HepG2 (cell line): ENCODE measurements around the gene ZNF341. TPM values are rescaled to one million over a fixed set of nuclear protein-coding genes. Genes with fewer than 3 reads are reported as not detected.

Source experiments
- AGO1 ChIP-seq: fragments of 200-400 bp; formaldehyde crosslinking; IDR thresholded peaks from 2 replicates; pipeline ENCODE4 v1.6.1; 2017; ENCODE audit warnings: mild to moderate bottlenecking, low read depth, low read length, moderate library complexity; ENCODE audit not compliant: poor library complexity, severe bottlenecking
- ARID2 ChIP-seq: sonication (generic); formaldehyde crosslinking; IDR thresholded peaks from 2 replicates; pipeline ENCODE4 v1.8.1; 2022; ENCODE audit warnings: mild to moderate bottlenecking, missing genetic modification reagents, borderline replicate concordance
- BCL6 ChIP-seq: IDR thresholded peaks from 2 replicates; pipeline ENCODE4 v1.6.1; 2016; ENCODE audit warnings: missing genetic modification reagents, missing compliant biosample characterization
- CBX5 ChIP-seq: sonication (generic); formaldehyde crosslinking; IDR thresholded peaks from 2 replicates; pipeline ENCODE4 v1.4.0; 2020; ENCODE audit warnings: missing genetic modification reagents, borderline replicate concordance
- DR1 ChIP-seq: sonication (generic); formaldehyde crosslinking; IDR thresholded peaks from 2 replicates; pipeline ENCODE4 v1.8.0; 2021; ENCODE audit warnings: mild to moderate bottlenecking, missing genetic modification reagents, inconsistent platforms
- EZH2 ChIP-seq: conservative IDR thresholded peaks from 2 replicates; pipeline ENCODE4 v1.6.1; 2012; ENCODE audit warnings: mild to moderate bottlenecking, low read depth, low read length, moderate library complexity
- FOSL1 ChIP-seq: sonication (generic); formaldehyde crosslinking; IDR thresholded peaks from 2 replicates; pipeline ENCODE4 v1.9.0; 2021; ENCODE audit warnings: missing genetic modification reagents, borderline replicate concordance
- GZF1 ChIP-seq: sonication (generic); formaldehyde crosslinking; IDR thresholded peaks from 2 replicates; pipeline ENCODE4 v1.5.1; 2020; ENCODE audit warnings: mild to moderate bottlenecking, missing genetic modification reagents
- NFKB2 ChIP-seq: sonication (generic); formaldehyde crosslinking; IDR thresholded peaks from 2 replicates; pipeline ENCODE4 v1.4.0; 2020; ENCODE audit warnings: missing genetic modification reagents, borderline replicate concordance
- NFRKB ChIP-seq: fragments of 450-650 bp; IDR thresholded peaks from 2 replicates; pipeline ENCODE4 v1.6.1; 2017
- NFYB ChIP-seq: sonication (generic); formaldehyde crosslinking; IDR thresholded peaks from 2 replicates; pipeline ENCODE4 v1.4.0; 2020; ENCODE audit warnings: missing genetic modification reagents
- PAX8 ChIP-seq: sonication (generic); formaldehyde crosslinking; IDR thresholded peaks from 2 replicates; pipeline ENCODE4 v1.8.0; 2022; ENCODE audit warnings: mild to moderate bottlenecking, missing genetic modification reagents, borderline replicate concordance
- SP1 ChIP-seq, 2 experiments: fragments of 450-650 bp in 1 of 2; sonication (generic) in 1 of 2; formaldehyde crosslinking in 1 of 2; IDR thresholded peaks; 2 replicates each; pipeline versions ENCODE4 v1.4.0 to v1.6.1; 2016 to 2020; ENCODE audit warnings: missing genetic modification reagents in 1 of 2
- STAG1 ChIP-seq: sonication (generic); formaldehyde crosslinking; IDR thresholded peaks from 2 replicates; pipeline ENCODE4 v1.4.0; 2020; ENCODE audit warnings: missing genetic modification reagents
- TARDBP ChIP-seq: sonication (generic); formaldehyde crosslinking; IDR thresholded peaks from 2 replicates; pipeline ENCODE4 v1.8.0; 2022; ENCODE audit warnings: mild to moderate bottlenecking, missing genetic modification reagents
- TBX2 ChIP-seq: sonication (generic); formaldehyde crosslinking; IDR thresholded peaks from 2 replicates; pipeline ENCODE4 v1.5.0; 2020; ENCODE audit warnings: missing genetic modification reagents, mild to moderate bottlenecking, borderline replicate concordance
- TFDP2 ChIP-seq: sonication (generic); formaldehyde crosslinking; IDR thresholded peaks from 2 replicates; pipeline ENCODE4 v1.4.0; 2020; ENCODE audit warnings: missing genetic modification reagents
- TOPORS ChIP-seq: sonication (generic); formaldehyde crosslinking; IDR thresholded peaks from 2 replicates; pipeline ENCODE4 v1.8.0; 2023; ENCODE audit warnings: mild to moderate bottlenecking, missing genetic modification reagents
- TRAFD1 ChIP-seq: sonication (generic); formaldehyde crosslinking; IDR thresholded peaks from 2 replicates; pipeline ENCODE4 v1.5.1; 2020; ENCODE audit warnings: missing genetic modification reagents, mild to moderate bottlenecking, borderline replicate concordance
- ZFP90 ChIP-seq: sonication (generic); formaldehyde crosslinking; IDR thresholded peaks from 2 replicates; pipeline ENCODE4 v1.8.0; 2022; ENCODE audit warnings: missing genetic modification reagents, mild to moderate bottlenecking, inconsistent platforms, borderline replicate concordance
- ZGPAT ChIP-seq: IDR thresholded peaks from 2 replicates; pipeline ENCODE4 v1.6.1; 2016; ENCODE audit warnings: mild to moderate bottlenecking
- ZNF124 ChIP-seq: sonication (generic); formaldehyde crosslinking; IDR thresholded peaks from 2 replicates; pipeline ENCODE4 v1.4.0; 2020; ENCODE audit warnings: missing genetic modification reagents
- ZNF292 ChIP-seq: sonication (generic); formaldehyde crosslinking; IDR thresholded peaks from 2 replicates; pipeline ENCODE4 v1.8.1; 2022; ENCODE audit warnings: mild to moderate bottlenecking, low read depth, missing genetic modification reagents, borderline replicate concordance
- ZNF619 ChIP-seq: sonication (generic); formaldehyde crosslinking; IDR thresholded peaks from 2 replicates; pipeline ENCODE4 v1.4.0; 2020; ENCODE audit warnings: mild to moderate bottlenecking, missing genetic modification reagents
- ZNF691 ChIP-seq: sonication (generic); formaldehyde crosslinking; IDR thresholded peaks from 2 replicates; pipeline ENCODE4 v1.4.0; 2020; ENCODE audit warnings: missing genetic modification reagents, low read depth, mild to moderate bottlenecking, borderline replicate concordance
- ZNF773 ChIP-seq: sonication (generic); formaldehyde crosslinking; IDR thresholded peaks from 2 replicates; pipeline ENCODE4 v1.4.0; 2020; ENCODE audit warnings: missing genetic modification reagents, borderline replicate concordance
- polyA plus RNA-seq, 8 experiments: library from polyadenylated mRNA; depleted of rRNA in 3 of 8; stranded (reverse) in 7 of 8; unstranded in 1 of 8; fragments of >200 nt; fragmentation: Illumina TruSeq in 4 of 8; extraction: Trizol in 4 of 8; gene quantifications; 2 replicates each; pipeline versions ENCODE4 v1.2.1 to v1.2.3, GENCODE V29; 2011 to 2016; ENCODE audit warnings: low read depth in 4 of 8, missing spikeins in 1 of 8, mixed read lengths in 1 of 8; ENCODE audit not compliant: insufficient read depth in 1 of 8
- total RNA-seq, 5 experiments: library from RNA; depleted of rRNA; stranded (reverse); fragments of >200 nt; fragmentation: Illumina TruSeq; extraction: Trizol; gene quantifications; 2 replicates each; pipeline ENCODE4 v1.2.3, GENCODE V29; 2016; ENCODE audit warnings: low read depth in 1 of 5

ZNF341 gene
- total and polyA plus RNA-seq, 2 of the 13 experiments (the other 11 are each of a cell fraction or from before 2014, with no cell fraction given) = 1.1 to 2.2 TPM

GRCh38 chr20:33710681-33711445, 20.9 kb upstream of the ZNF341 start (continued):
- TF ChIP-seq ZNF773 (CRISPR knock-in tag) (no peak), ZNF691 (no peak), CBX5 (CRISPR knock-in tag) (no peak), AGO1 (no peak), ZNF292 (CRISPR knock-in tag) (peak; percentile 23; the same call in 1 of the 2 replicates), BCL6 (0 out of 2 replicates have a peak, but pooled peaks have one; percentile 24), SP1 (IDR thresholded peaks at IDR 0.05) (no peak), SP1 (CRISPR knock-in tag; IDR thresholded peaks at IDR 0.05) (no peak), FOSL1 (no peak), STAG1 (no peak), TFDP2 (CRISPR knock-in tag) (no peak), ARID2 (CRISPR knock-in tag) (no peak), PAX8 (CRISPR knock-in tag) (no peak), NFYB (CRISPR knock-in tag) (no peak), EZH2 (no peak), TOPORS (CRISPR knock-in tag) (no peak), NFKB2 (CRISPR knock-in tag) (no peak), TARDBP (CRISPR knock-in tag) (no peak), ZGPAT (CRISPR knock-in tag) (0 out of 2 replicates have a peak, but pooled peaks have one; percentile 23), ZNF124 (CRISPR knock-in tag) (no peak), DR1 (CRISPR knock-in tag) (no peak), GZF1 (CRISPR knock-in tag) (no peak), ZFP90 (CRISPR knock-in tag) (no peak), ZNF619 (CRISPR knock-in tag) (no peak), NFRKB (no peak), TBX2 (CRISPR knock-in tag) (peak; percentile 66; the same call in 1 of the 2 replicates), TRAFD1 (CRISPR knock-in tag) (no peak)
